Daoy (cell line): Measurements from ENCODE around the gene TRIM62. TPM values are rescaled to one million over a fixed set of nuclear protein-coding genes. Genes with fewer than 3 reads are reported as not detected.
A peak's percentile ranks its signal among the peaks of the same experiment; 100 is the strongest.

Experiments
- DNase-seq: peaks from one replicate; pipeline ENCODE4 v3.0.0-alpha.2; 2015; ENCODE audit warnings: low read depth
- total RNA-seq: library from RNA; depleted of rRNA; stranded (reverse); fragments of >200 nt; shearing (Covaris generic); gene quantifications from 2 replicates; pipeline ENCODE4 v1.2.3, GENCODE V29; 2014; rRNA removed

TRIM62 gene
- total RNA-seq: 2.9 and 5.4 TPM in 2 replicates

GRCh38 chr1:33181921-33182341, at the start of gene TRIM62:
TRIM62 (minus strand) TSS chr1:33182043; CDS start chr1:33181432, 611 bp downstream.
- peak; percentile 92 for DNase-seq

GRCh38 chr1:33231166-33231565, 49.3 kb upstream of the TRIM62 start:
- DNase-seq: no peak

DNA sequence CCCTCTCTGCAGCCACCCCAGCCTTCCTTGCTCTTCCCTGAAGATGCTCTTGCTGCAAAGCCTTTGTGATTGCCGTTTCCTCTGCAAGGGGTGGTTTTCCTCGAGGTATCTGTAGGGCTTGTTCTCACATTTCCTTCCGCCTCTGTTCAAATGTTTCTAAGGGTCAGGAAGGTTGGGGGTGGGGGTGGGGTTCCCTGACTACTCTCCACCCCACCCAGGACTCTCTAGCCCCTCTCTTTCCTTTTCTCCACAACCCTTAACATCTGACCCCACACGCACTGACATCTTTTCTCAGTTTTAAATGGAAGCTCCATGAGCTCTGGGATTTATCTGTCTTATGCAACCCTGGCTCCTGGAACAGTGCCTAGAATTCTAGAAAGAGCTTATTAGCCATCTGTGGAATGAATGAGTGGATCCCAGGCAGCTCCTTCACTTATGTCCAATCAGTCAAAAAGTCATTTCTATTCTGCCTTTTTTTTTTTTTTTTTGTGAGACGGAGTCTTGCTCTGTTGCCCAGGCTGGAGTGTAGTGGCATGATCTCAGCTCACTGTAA, 47.2 kb upstream of the TRIM62 start:
- no peak for DNase-seq

GRCh38 chr1:33225586-33225985, 43.7 kb upstream of the TRIM62 start:
- no peak for DNase-seq

DNA sequence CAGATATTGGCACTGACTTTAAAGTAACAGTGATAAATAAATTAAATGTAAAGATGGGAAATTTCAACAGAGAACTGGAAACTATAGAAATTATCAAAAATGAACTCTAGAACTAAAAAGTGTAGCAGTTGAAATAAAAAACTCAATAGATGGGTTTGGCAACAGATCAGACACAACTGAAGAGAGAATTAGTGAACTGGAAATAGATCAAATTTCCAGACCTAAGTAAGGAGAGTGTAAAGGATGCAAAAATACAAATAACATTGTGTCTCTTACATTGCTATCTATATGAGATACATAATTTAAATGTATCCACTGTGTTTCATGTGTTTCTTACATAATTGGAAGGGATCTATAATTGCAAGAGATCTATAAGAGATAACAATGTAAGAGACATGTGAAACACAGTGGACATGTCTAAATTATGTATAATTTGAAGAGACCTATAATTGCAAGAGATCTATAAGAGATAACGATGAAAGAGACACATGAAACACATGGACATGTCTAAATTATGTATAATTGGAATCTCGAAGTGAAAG, 42.4 kb upstream of the TRIM62 start:
- DNase-seq: no peak

GRCh38 chr1:33222381-33222780, 40.5 kb upstream of the TRIM62 start:
- DNase-seq: no peak

- DNase-seq: no peak
Measured at GRCh38 chr1:33221385-33221758, 39.5 kb upstream of the TRIM62 start.

DNA sequence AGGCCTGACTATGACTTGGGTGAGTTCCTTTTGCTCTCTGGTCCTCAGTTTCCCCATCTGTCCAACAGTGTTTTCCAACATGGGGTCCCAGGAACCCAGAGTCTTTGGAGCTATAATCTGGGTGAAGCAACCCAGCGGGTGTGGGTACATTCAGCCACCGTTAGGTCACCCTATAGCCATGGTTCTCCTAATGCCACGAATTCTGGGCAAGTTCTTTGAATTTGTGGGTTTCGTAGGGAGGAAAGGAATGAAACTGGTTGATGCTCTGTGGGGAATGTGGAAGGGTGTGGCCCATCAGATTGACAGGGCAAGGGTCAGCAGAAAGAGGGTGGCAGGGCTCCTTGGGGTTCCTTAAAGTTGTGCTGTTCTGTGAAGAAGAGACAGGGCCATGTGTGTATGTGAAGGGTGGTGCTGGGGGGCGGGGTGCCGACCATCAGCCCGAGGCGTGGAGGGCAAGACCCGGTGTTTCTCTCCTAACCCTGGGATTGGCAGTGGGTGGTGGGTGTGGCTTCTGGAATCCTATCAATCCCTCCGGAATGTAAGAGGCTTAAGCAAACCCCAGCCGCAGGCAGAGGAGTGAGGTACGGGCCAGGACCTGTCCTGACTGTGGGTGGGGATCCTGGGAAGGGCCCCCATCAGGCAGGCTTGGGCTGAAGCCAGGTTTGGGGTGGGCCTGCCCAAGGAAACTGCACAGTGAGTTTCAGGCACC, 39.0 kb upstream of the TRIM62 start:
- DNase-seq: peak; percentile 34

DNA sequence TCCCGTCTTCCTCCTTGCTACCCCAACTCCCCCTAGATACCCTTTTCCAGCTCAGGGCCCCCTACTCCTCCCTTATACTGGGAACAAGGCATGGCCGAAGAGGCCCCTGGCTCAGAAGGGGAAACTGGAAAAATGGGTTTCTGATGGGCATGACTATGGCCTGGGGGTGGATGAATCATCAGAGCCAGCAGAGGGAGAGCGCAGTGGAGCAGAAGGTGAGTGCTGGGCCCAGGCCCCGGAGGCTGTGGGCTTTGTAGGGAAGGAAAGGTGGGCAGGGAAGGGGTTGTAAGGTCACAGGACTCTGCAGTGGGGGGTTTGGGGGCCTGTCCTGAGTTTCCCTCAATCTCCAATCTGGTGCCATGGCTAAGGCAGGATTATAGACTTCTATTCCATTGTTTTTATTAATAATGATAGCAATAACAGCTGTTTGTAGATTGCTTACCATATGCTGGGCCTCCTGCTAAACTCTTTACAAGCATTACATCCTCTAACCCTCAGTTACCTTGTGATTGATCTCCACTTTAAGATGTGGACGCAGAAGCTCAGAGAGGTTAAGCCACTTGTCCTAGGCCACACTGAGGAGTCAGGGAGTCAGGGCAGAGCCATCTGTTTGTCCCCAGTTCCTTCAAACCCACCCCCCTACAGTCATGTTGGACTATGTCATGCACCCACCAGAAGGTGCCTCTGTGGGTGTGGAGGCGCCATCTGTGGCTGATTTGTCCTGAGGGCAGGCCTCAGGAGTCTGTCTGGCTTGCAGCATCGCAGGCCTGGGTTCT, 38.2 kb upstream of the TRIM62 start:
- DNase-seq: peak; percentile 83

DNA sequence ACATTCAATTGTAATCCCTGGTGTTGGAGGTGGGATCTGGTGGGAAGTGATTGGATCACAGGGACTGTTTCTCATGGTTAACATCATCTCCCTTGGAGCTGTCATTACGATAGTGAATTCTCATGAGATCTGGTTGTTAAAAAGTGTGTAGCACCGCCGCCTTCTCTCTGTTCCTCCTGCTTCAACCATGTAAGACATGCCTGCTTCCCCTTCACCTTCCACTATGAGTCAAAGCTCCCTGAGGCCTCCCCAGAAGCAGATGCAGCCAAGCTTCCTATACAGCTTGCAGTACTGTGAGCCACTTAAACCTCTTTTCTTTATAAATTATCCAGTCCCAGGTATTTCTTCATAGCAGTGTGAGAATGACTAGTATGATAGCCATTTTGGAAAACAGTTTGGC, 30.1 kb upstream of the TRIM62 start:
- DNase-seq: no peak

DNA sequence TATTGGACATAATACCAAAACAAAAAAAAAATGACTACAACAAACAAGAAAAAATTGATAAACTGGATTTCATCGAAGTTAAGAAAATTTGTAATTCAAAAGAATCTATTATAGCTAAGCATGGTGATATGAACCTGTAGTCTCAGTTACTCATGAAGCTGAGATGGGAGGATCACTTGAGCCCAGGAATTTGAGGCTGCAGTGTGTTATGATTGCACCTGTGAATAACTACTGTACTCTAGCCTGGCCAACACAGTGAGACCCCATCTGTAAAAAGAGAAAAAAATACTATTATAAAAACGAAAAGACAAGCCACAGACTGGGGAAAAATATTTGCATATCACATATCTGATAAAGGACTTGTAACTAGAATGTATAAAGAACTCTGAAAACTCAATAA, 24.5 kb upstream of the TRIM62 start:
- no peak for DNase-seq

DNA sequence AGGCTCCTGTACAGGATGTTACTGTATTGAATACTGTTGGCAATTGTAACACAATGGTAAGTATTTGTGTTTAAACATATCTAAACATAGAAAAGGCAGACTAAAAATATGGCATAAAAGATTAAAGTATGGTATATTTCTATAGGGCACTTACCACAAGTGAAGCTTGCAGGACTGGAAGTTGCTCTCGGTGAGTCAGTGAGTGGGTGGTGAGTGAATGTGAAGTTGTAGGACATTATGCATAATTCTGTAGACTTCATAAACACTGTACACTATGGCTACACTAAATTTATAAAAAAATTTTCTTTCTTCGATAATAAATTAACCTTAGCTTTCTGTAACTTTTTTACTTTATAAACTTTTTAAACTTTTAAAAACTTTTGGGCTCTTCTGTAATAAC, 13.7 kb upstream of the TRIM62 start:
- no peak for DNase-seq

DNA sequence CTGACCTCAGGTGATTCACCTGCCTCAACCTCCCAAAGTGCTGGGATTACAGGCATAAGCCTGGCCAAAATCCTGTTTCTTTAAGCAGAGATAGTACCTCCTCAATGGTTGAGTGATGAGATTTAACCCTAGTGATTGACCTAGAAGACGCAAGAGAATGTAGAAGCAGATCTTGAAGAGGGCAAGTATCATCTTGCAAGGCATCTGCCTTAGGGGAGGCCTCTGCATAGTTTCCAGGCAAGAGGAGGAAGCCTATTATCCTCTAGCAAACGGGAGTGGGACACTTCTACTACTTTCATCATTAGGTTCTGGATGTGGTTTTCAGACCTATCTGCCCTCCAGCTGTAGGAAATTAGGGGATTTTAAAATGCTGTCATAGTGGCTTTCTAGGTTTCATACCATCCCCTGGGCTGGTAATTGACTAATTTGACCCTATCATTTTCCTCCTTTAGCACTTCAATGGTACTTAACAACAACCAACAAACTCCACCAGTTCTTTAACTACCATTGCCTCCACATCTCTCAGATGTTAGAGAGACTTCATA, 10.0 kb upstream of the TRIM62 start:
- no peak for DNase-seq

- no peak for DNase-seq
Measured at GRCh38 chr1:33190701-33191100, 8.9 kb upstream of the TRIM62 start.

DNA sequence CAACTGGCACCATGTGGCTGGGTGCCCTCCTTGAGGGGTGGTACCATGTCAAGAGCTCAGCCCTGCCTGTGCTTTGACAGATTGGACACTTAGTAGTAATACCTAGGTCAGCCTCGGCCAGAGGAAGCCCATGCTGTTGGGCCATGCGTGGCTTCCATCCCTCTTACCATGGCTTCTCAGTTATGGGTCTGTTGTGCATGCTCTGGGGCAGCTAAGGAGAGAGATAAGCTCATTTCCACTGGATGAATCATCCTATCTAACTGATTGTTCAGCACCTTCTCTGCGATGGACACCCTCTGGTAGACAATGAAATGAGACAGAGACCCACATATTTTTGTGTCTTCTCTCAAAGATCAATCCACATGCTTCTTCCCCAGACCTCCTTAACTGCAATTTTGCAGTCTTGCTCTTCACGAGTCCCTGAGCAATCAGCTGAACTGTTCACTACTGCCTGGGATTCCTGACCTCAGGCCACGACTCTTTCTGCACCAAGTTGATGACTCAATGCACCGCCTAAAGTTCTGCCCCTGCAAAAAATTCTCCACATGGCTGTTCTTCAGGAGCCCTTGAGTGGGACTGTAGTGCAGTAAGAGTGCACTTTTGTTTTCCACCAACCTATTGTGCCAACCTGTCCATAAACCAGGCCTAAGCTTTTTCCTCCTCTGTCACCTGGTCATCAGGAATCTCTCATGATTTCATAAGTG, 6.9 kb upstream of the TRIM62 start:
- DNase-seq: no peak

DNA sequence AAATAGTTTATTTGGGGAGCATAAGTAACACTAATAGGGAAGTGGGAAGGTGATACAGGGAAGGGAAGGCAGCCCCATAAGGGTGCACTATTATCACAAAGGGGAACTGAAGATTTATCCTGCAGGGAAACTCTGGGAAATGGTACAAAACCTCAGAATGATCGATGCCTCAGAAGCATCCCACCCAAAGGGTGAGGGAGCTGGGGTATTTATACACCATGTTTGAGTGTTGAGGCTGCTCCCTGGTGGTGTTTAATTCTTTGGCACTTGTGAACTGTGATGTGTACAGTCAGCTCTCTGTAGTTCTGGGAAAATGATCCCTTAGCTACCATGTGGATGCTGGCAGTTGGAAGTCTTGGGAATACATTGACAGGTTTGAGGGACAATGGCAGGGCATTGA, 5.1 kb upstream of the TRIM62 start:
- no peak for DNase-seq

DNA sequence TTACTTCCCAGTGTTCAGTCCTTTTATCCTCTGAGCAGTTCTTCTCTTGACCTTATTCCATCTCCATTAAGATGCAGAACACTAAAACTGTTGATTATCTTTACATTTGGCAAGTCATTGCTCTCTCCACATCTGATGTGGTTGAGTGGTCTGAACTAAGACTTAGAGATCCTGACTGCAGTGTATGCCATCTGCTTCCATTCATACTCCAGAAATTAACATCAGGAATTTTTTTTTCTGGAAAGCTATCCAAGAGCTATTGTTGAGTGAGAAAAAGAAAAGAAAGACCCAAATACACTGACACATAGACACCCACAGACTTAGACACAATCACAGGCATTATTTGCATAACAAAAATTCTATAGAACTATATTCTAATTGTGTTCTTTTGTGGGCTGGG, 3.7 kb upstream of the TRIM62 start:
- DNase-seq: no peak

DNA sequence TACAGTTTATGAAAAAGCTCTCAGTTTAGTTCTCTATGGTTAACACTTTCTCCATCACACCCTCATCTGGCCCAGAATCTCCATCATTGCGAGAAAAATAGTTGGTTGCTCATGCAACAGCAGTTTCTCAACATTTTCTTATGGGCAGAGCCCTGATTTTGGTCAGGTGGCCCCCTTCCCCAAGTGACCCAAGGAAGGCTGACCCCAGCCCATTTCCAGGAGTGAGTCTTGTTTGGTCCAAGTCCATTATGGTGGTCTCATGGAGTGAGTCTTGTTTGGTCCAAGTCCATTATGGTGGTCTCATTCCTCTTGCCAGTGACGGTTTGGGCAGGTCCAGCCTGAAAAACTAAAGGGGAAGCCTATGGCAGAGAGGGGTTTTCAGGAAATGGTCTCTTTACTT, 1.5 kb upstream of the TRIM62 start:
- no peak for DNase-seq

GRCh38 chr1:33182896-33183295, 1.1 kb upstream of the TRIM62 start:
- no peak for DNase-seq

GRCh38 chr1:33182401-33182841, 578 bp upstream of the TRIM62 start:
- no peak for DNase-seq
